H9 (cell line): ENCODE measurements around the gene PLEKHN1. TPM values are rescaled to one million over a fixed set of nuclear protein-coding genes. Genes with fewer than 3 reads are reported as not detected.
A peak's percentile ranks its signal among the peaks of the same experiment; 100 is the strongest.

Source experiments
- DNase-seq: peaks from one replicate; pipeline ENCODE4 v3.0.0-alpha.2; 2017
- H2AFZ ChIP-seq: one replicate; pipeline ENCODE4 v1.6.1; 2013; ENCODE audit warnings: mild to moderate bottlenecking, low read length, control low read depth, moderate library complexity
- H2AK5ac ChIP-seq: 2 replicates; pipeline ENCODE4 v1.6.1; 2013; ENCODE audit warnings: low read length, control low read depth, mixed read lengths; ENCODE audit not compliant: insufficient read length
- H2BK120ac ChIP-seq: one replicate; pipeline ENCODE4 v1.6.1; 2013; ENCODE audit warnings: low read depth, mild to moderate bottlenecking, low read length, control low read depth, inconsistent platforms; ENCODE audit not compliant: poor library complexity, severe bottlenecking
- H2BK12ac ChIP-seq: 2 replicates; pipeline ENCODE4 v1.6.1; 2013; ENCODE audit warnings: low read length, control low read depth, mixed read lengths, low read depth; ENCODE audit not compliant: insufficient read length
- H2BK15ac ChIP-seq: 2 replicates; pipeline ENCODE4 v1.6.1; 2013; ENCODE audit warnings: low read depth, low read length, control low read depth
- H2BK20ac ChIP-seq: one replicate; pipeline ENCODE4 v1.6.1; 2013; ENCODE audit warnings: low read depth, mild to moderate bottlenecking, low read length, control low read depth, inconsistent platforms; ENCODE audit not compliant: poor library complexity, severe bottlenecking
- H2BK5ac ChIP-seq: 2 replicates; pipeline ENCODE4 v1.6.1; 2013; ENCODE audit warnings: low read length, control low read depth, mixed read lengths; ENCODE audit not compliant: insufficient read length
- H3K14ac ChIP-seq: 2 replicates; pipeline ENCODE4 v1.6.1; 2013; ENCODE audit warnings: low read length, control low read depth; ENCODE audit not compliant: insufficient read depth
- H3K18ac ChIP-seq: 2 replicates; pipeline ENCODE4 v1.6.1; 2013; ENCODE audit warnings: low read depth, mild to moderate bottlenecking, mixed read lengths, low read length, control low read depth; ENCODE audit not compliant: insufficient read length
- H3K23ac ChIP-seq: 2 replicates; pipeline ENCODE4 v1.6.1; 2013; ENCODE audit warnings: low read length, control low read depth, mixed read lengths, low read depth; ENCODE audit not compliant: insufficient read length
- H3K23me2 ChIP-seq: 2 replicates; pipeline ENCODE4 v1.6.1; 2013; ENCODE audit warnings: low read depth, mild to moderate bottlenecking, mixed read lengths, low read length, control low read depth; ENCODE audit not compliant: insufficient read length, poor library complexity, severe bottlenecking
- H3K27ac ChIP-seq: 2 replicates; pipeline ENCODE4 v1.5.1; 2013; ENCODE audit warnings: low read length, control low read depth, mixed read lengths, low read depth; ENCODE audit not compliant: insufficient read length
- H3K27me3 ChIP-seq: 2 replicates; pipeline ENCODE4 v1.6.1; 2013; ENCODE audit warnings: low read length, control low read depth, inconsistent platforms; ENCODE audit not compliant: insufficient read depth
- H3K4ac ChIP-seq: 2 replicates; pipeline ENCODE4 v1.6.1; 2013; ENCODE audit warnings: low read depth, mild to moderate bottlenecking, control low read depth, inconsistent platforms, low read length, moderate library complexity
- H3K4me1 ChIP-seq: 2 replicates; pipeline ENCODE4 v1.6.1; 2013; ENCODE audit warnings: low read length, control low read depth, inconsistent platforms; ENCODE audit not compliant: insufficient read depth
- H3K4me2 ChIP-seq: 2 replicates; pipeline ENCODE4 v1.6.1; 2013; ENCODE audit warnings: low read length, control low read depth, mixed read lengths; ENCODE audit not compliant: insufficient read length, insufficient read depth
- H3K56ac ChIP-seq: 2 replicates; pipeline ENCODE4 v1.6.1; 2013; ENCODE audit warnings: low read depth, mild to moderate bottlenecking, mixed read lengths, low read length, control low read depth; ENCODE audit not compliant: insufficient read length
- H3K79me1 ChIP-seq: 2 replicates; pipeline ENCODE4 v1.6.1; 2013; ENCODE audit warnings: low read depth, mild to moderate bottlenecking, moderate library complexity, low read length, control low read depth, inconsistent platforms; ENCODE audit not compliant: insufficient read depth, poor library complexity, severe bottlenecking
- H3K79me2 ChIP-seq: 2 replicates; pipeline ENCODE4 v1.6.1; 2013; ENCODE audit warnings: low read length, control low read depth, inconsistent platforms; ENCODE audit not compliant: insufficient read depth
- H3K9ac ChIP-seq: 2 replicates; pipeline ENCODE4 v1.6.1; 2013; ENCODE audit warnings: low read length, control low read depth, mixed read lengths; ENCODE audit not compliant: insufficient read length; ENCODE audit errors: extremely low read depth
- H3K9me3 ChIP-seq: one replicate; pipeline ENCODE4 v1.6.1; 2013; ENCODE audit warnings: low read depth, low read length, inconsistent platforms; ENCODE audit not compliant: control insufficient read depth
- H3T11ph ChIP-seq: one replicate; pipeline ENCODE4 v1.6.1; 2013; ENCODE audit warnings: mild to moderate bottlenecking, low read length, control low read depth, inconsistent platforms
- H4K20me1 ChIP-seq: one replicate; pipeline ENCODE4 v1.6.1; 2013; ENCODE audit not compliant: control insufficient read depth, insufficient read length, insufficient read depth
- H4K5ac ChIP-seq: 2 replicates; pipeline ENCODE4 v1.6.1; 2013; ENCODE audit warnings: low read depth, mild to moderate bottlenecking, mixed read lengths, low read length, control low read depth; ENCODE audit not compliant: insufficient read length
- H4K8ac ChIP-seq: replicated peaks from 2 replicates; pipeline ENCODE4 v1.6.1; 2013; ENCODE audit warnings: low read length, control low read depth, mixed read lengths, low read depth; ENCODE audit not compliant: insufficient read length
- H4K91ac ChIP-seq: 2 replicates; pipeline ENCODE4 v1.6.1; 2013; ENCODE audit warnings: low read depth, mild to moderate bottlenecking, moderate library complexity, mixed read lengths, low read length, control low read depth; ENCODE audit not compliant: insufficient read length
- H3K27ac Mint-ChIP-seq, 3 experiments: 2 replicates in 2 of 3; 3 replicates in 1 of 3; pipeline ENCODE4 v1.8.0; 2020 to 2021; ENCODE audit warnings: mixed read lengths in 3 of 3, mild to moderate bottlenecking in 1 of 3, moderate library complexity in 1 of 3
- H3K27me3 Mint-ChIP-seq: 2 replicates; pipeline ENCODE4 v1.8.0; 2021; ENCODE audit warnings: low read depth, mild to moderate bottlenecking, moderate library complexity, mixed read lengths
- H3K36me3 Mint-ChIP-seq, 3 experiments: 2 replicates in 2 of 3; 3 replicates in 1 of 3; pipeline ENCODE4 v1.8.0; 2020 to 2021; ENCODE audit warnings: low read depth in 3 of 3, mixed read lengths in 3 of 3; ENCODE audit not compliant: insufficient read depth in 1 of 3
- H3K4me1 Mint-ChIP-seq, 2 experiments: 2 replicates each; pipeline ENCODE4 v1.8.0; 2020; ENCODE audit warnings: mixed read lengths in 2 of 2
- H3K4me3 Mint-ChIP-seq, 2 experiments: 2 replicates in 1 of 2; 3 replicates in 1 of 2; pipeline ENCODE4 v1.8.0; 2020 to 2021; ENCODE audit warnings: mild to moderate bottlenecking in 2 of 2, mixed read lengths in 2 of 2, moderate library complexity in 1 of 2
- H3K9me3 Mint-ChIP-seq, 2 experiments: 2 replicates in 1 of 2; 3 replicates in 1 of 2; pipeline ENCODE4 v1.8.0; 2020; ENCODE audit warnings: mild to moderate bottlenecking in 2 of 2, mixed read lengths in 2 of 2, moderate library complexity in 1 of 2
- CTCF ChIP-seq: fragments of 200-600 bp; sonication (generic); conservative IDR thresholded peaks from 3 replicates; pipeline ENCODE4 v1.8.0; 2021; ENCODE audit warnings: antibody characterized with exemption, mild to moderate bottlenecking
- WGBS: extraction: QIAGEN DNeasy Blood & Tissue Kit; methylation state at CpG from one replicate; pipeline ENCODE4 v1.1.7; 2013; ENCODE audit warnings: missing lambda C conversion rate, low lambda C conversion rate, mixed read lengths; ENCODE audit not compliant: insufficient read length; ENCODE audit errors: extremely low coverage; 5-methylcytosine and 5-hydroxymethylcytosine counted together
- total RNA-seq: library from RNA; stranded (reverse); gene quantifications from 2 replicates; pipeline ENCODE4 v1.2.1, GENCODE V29; 2021

The PLEKHN1 gene
- total RNA-seq, 1 experiment from 2014 or later: 3.0 TPM

- no peak overlapping the region for H2BK12ac ChIP-seq
- H2AFZ ChIP-seq: no peak overlapping the region
- H4K5ac ChIP-seq: no peak overlapping the region
- peaks cover 6% of the 10 kb centered on the region for H3K23me2 ChIP-seq
- no peaks in the 10 kb centered on the region for H3K9me3 ChIP-seq
- no peak overlapping the region for H3K56ac ChIP-seq
- no peak overlapping the region for H4K91ac ChIP-seq
- Mint-ChIP-seq H3K36me3 (peaks cover 13 to 33% (median 23%) of the 10 kb centered on the region in 3 experiments; a peak in 6 of 7 replicates), H3K4me1 (peaks cover 3 to 33% of the 10 kb centered on the region in 2 experiments), H3K4me3 (peak overlapping the region; percentile 27 to 38; a peak in 1 of 5 replicates), H3K9me3 (no peaks in the 10 kb centered on the region), H3K27me3 (peaks cover 46% of the 10 kb centered on the region), H3K27ac (no peak overlapping the region)
- H2BK5ac ChIP-seq: no peak overlapping the region
- H3K4ac ChIP-seq: no peak overlapping the region
- no peaks in the 10 kb centered on the region for H3K4me1 ChIP-seq
- H3K9ac ChIP-seq: no peak overlapping the region
- peak overlapping the region; percentile 36 for H3K4me2 ChIP-seq
- H3K79me2 ChIP-seq: no peaks in the 10 kb centered on the region
- H4K8ac ChIP-seq: no peak overlapping the region
- H4K20me1 ChIP-seq: no peaks in the 10 kb centered on the region
- DNase-seq: no peak
- WGBS: no CpG with 5 or more reads among the region's 27 CpGs
- no peak overlapping the region for H2AK5ac ChIP-seq
- H2BK20ac ChIP-seq: no peak overlapping the region
- no peak for TF ChIP-seq CTCF
- H3T11ph ChIP-seq: no peak overlapping the region
- H3K23ac ChIP-seq: no peak overlapping the region
- H3K27me3 ChIP-seq: peaks cover 34% of the 10 kb centered on the region
- H2BK15ac ChIP-seq: no peak overlapping the region
- H2BK120ac ChIP-seq: no peak overlapping the region
- no peaks in the 10 kb centered on the region for H3K79me1 ChIP-seq
- no peak overlapping the region for H3K18ac ChIP-seq
- no peak overlapping the region for H3K14ac ChIP-seq
- H3K27ac ChIP-seq: no peak overlapping the region
Measured at GRCh38 chr1:942864-943533, 23.3 kb upstream of the PLEKHN1 start.
